AG09319 (cell line): Measurements from ENCODE around the gene MEST.

ENCODE experiments used
- DNase-seq: peaks from one replicate; pipeline ENCODE4 v3.0.0-alpha.2; 2010; ENCODE audit warnings: low read depth; ENCODE audit errors: extremely low read depth
- TF ChIP-seq, protein P1 (sequence below): IDR thresholded peaks from 2 replicates; pipeline ENCODE4 v1.5.1; 2011; ENCODE audit warnings: low read depth, mild to moderate bottlenecking, inconsistent platforms, low read length, moderate library complexity

The MEST gene

DNA sequence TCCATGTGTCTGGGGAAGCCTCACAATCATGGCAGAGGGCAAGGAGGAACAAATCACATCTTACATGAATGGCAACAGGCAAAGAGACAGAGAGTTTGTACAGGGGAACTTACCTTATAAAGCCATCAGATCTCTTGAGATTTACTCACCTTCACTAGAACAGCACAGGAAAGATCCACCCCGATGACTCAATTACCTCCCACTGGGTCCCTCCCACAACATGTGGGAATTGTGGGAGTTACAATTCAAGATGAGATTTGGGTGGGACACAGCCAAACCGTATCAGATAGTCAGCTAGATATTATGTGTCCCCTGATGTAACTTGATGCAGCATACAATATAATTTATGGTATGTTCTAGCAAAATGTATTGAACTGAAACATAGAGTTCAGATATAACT is 36.9 kb upstream of the MEST start:
- DNase-seq: no peak
- TF ChIP-seq, protein P1, sequence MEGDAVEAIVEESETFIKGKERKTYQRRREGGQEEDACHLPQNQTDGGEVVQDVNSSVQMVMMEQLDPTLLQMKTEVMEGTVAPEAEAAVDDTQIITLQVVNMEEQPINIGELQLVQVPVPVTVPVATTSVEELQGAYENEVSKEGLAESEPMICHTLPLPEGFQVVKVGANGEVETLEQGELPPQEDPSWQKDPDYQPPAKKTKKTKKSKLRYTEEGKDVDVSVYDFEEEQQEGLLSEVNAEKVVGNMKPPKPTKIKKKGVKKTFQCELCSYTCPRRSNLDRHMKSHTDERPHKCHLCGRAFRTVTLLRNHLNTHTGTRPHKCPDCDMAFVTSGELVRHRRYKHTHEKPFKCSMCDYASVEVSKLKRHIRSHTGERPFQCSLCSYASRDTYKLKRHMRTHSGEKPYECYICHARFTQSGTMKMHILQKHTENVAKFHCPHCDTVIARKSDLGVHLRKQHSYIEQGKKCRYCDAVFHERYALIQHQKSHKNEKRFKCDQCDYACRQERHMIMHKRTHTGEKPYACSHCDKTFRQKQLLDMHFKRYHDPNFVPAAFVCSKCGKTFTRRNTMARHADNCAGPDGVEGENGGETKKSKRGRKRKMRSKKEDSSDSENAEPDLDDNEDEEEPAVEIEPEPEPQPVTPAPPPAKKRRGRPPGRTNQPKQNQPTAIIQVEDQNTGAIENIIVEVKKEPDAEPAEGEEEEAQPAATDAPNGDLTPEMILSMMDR: no peak

DNA sequence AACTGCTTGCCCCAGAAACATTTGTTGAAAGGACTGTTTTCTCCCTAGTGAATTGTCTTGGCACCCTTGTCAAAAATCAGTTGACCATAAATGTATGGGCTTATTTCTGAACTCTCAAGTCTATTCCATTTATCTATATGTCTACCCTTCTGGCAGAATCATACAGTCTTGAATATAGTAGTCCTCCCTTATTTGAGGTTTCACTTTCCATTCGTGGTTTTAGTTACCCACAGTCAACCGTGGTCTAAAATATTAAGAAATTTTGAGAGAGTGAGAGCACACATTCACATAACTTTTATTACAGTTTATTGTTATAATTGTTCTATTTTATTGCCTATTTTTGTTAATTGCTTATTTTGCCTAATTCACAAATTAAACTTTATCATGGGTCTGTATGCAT is 33.6 kb upstream of the MEST start:
- DNase-seq: no peak
- TF ChIP-seq, protein P1: no peak

DNA sequence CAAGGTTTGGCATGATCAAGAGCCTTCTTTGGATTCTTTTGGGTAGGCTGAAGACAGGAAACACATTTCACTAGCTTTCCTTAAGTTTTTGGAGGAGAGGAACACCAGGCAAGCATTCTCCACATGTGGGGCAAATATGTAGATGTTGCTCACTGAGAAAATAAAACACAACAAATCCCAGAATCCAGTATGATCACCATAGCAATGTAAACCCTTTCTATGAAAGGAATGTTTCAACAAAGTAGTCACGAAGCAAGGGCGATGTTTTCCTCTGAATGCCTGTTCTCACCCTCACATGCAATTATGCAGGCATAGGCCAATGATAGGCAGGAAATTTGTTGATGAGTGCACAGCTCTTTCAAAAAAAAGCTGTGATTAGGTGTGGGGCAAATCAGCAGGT is 30.6 kb upstream of the MEST start:
- TF ChIP-seq, protein P1: no peak
- DNase-seq: no peak

DNA sequence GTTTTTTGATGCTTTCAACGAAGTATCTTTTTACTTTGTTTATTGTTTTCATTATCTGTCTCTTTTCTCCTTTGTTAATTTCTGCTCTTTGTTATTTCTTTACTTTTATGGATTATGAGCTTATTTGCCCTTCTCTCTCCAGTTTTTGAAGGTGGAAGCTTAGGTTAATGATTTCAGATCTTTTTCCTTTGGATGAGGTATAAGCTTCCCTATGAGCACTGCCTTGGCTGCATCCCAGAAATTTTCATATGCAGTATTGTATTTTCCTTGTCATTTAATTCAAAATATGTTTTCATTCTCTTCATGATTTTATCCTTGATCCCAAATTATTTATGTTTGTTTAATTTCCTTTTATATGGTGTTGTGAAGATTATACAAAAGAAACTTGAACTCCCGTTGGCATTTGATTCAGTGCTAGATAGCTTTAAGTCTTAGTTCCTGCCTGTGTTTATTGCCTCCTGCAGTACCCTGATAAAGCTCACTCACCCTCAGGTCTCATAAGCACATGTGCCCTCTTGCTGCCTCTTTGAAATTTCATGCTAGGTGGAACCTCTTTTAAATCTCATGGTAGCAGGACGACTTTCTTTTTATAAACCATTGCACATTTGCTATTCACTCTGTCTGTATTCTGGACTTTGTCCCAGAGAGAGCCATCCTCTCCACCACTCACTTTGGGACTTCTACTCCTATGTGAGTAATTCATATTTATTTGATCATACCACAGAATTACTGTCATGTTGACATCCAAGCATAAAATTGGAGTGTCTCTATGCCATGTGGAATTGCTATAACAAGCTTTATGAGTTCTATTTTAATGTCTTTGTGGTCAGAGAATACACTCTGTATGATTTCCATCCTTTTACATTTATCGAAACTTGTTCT is 28.1 kb upstream of the MEST start:
- no peak for DNase-seq
- TF ChIP-seq, protein P1: no peak

DNA sequence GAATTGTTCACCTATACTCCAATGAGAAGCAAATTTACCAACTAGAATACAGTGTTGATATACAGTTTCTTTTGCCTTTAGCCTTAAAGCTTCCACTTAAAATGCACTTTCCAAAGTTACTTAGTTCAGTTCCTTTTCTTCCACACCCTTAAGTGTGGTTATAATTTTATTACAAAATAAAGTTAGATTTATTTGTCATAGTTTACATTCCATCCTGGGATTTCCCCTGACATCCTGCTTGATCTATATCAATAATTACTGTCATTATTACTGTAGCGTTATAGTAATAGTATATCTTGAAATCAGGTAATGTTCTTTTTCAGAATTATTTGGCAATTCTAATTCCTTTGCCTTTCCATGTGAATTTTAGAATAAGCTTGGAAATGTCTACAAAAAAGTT is 23.3 kb upstream of the MEST start:
- no peak for DNase-seq
- TF ChIP-seq, protein P1: no peak

DNA sequence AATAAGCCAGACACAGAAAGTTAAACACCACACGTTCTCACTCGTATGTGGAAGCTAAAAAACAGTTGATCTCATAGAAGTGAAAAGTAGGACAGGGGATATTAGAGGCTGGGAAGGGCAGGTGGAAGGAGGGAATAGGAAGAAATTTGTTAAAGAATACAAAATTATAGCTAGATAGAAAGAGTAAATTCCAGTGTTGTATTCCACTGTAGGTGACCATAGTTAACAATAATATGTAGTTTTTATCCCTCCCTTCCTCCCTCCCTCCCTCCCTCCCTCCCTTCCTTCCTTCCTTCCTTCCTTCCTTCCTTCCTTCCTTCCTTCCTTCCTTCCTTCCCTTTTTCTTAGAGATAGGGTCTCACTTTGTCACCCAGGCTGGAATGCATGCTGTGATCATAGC is 19.9 kb upstream of the MEST start:
- no peak for DNase-seq
- TF ChIP-seq, protein P1: no peak

- DNase-seq: no peak
- TF ChIP-seq, protein P1: no peak
Measured at GRCh38 chr7:130473289-130473688, 18.6 kb upstream of the MEST start.
